Cardiac fibroblast (primary cell): ENCODE measurements around the gene CKLF.

Source experiments
- DNase-seq, 2 donors: peaks; one replicate each; pipeline versions ENCODE4 v3.0.0 to v3.0.0-alpha.2; 2010; ENCODE audit warnings: low read depth in 2 of 2
- H3K4me3 ChIP-seq, 2 donors: replicated peaks in 1 of 2; 1 replicate in 1 of 2; 2 replicates in 1 of 2; pipeline ENCODE4 v1.5.1; 2011; ENCODE audit warnings: low read depth in 2 of 2, low read length in 2 of 2, mild to moderate bottlenecking in 2 of 2, moderate library complexity in 1 of 2
- TF ChIP-seq, protein P1 (sequence below): IDR thresholded peaks from one replicate; pipeline ENCODE4 v1.5.1; 2011; ENCODE audit warnings: low read depth, mild to moderate bottlenecking, low read length, inconsistent platforms

Gene CKLF

DNA sequence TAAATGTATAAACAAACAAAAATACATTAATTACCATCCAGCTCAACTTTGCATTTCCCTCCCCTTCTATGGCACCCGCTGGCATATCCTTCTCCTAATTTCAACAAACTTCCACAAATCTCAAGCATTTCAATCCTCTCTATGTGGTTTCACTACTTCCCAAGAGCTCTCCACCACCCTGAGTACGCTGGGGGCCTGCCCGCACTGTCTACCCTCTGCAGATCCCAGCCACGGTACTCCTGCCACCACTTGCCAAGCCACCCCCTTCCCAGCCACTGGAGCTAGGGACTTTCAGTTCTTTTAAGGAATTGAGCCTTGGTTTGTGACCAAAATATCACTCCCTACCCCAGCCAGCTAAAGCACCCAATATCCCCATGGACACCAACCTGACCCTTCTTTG is 4.3 kb upstream of the CKLF start:
- no peak for DNase-seq
- TF ChIP-seq, protein P1, sequence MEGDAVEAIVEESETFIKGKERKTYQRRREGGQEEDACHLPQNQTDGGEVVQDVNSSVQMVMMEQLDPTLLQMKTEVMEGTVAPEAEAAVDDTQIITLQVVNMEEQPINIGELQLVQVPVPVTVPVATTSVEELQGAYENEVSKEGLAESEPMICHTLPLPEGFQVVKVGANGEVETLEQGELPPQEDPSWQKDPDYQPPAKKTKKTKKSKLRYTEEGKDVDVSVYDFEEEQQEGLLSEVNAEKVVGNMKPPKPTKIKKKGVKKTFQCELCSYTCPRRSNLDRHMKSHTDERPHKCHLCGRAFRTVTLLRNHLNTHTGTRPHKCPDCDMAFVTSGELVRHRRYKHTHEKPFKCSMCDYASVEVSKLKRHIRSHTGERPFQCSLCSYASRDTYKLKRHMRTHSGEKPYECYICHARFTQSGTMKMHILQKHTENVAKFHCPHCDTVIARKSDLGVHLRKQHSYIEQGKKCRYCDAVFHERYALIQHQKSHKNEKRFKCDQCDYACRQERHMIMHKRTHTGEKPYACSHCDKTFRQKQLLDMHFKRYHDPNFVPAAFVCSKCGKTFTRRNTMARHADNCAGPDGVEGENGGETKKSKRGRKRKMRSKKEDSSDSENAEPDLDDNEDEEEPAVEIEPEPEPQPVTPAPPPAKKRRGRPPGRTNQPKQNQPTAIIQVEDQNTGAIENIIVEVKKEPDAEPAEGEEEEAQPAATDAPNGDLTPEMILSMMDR = no peak
- H3K4me3 ChIP-seq = no peak overlapping the region

GRCh38 chr16:66548868-66549267 is 3.5 kb upstream of the CKLF start:
- peak overlapping the region; percentile 63 to 71 for H3K4me3 ChIP-seq
- TF ChIP-seq, protein P1 = no peak
- DNase-seq = no peak

DNA sequence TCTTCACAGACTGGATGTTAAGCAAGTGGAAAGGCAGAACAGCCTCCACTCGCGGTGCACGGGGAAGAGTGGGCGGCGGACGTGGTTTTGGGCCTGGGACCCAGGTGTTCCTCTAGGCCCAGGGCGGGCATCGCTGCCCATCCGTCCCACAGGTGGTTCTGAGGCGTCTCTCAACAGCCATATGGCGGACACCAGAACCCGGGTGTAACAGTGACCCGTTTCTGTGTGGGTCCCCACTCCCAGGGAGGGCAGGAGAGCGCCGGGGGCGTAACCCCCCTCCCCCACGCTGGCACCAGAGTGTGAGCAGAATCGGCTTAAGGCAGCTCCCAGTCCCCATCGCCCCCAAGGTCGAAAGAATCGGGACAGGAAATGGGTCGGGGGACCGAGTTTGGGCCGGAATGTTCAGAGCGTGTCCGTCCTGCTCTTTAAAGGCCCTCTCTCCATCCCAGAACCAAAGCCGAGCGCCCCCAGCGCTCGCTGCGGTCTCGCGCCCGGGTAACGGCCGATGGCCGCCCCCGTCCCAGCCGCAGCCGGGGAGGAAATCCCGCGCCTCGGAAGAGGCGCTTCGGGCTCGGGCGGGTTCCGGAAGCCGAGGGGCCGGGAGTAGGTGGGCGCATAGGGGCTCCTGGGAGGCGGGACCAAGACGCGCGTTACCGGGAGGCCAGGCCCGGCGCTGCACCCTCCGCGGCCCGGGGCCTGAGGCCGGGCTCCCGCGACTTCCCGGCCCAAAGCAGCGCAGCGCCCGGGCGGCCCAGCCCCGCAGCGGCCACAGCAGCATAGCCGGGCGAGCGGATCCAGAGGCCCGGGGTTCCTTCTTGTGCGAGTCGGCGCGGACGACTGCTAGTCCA is 2.9 kb upstream of the CKLF start, which contains the start of gene TK2:
TSS of gene TK2 (minus strand) at position 839 of the 848 bp plus-strand sequence. CDS start at position 778, 61 bp downstream.
- DNase-seq = peak; percentile 73 to 83
- TF ChIP-seq, protein P1 = no peak
- peak within 1 kb of the TSS; percentile 63 to 71 for H3K4me3 ChIP-seq

- H3K4me3 ChIP-seq = no peak overlapping the region
- peak in 1 of 2 donors; percentile 18 for DNase-seq
- TF ChIP-seq, protein P1 = peak; percentile 30
Observed at GRCh38 chr16:66551348-66551759, 1.0 kb upstream of the CKLF start.

DNA sequence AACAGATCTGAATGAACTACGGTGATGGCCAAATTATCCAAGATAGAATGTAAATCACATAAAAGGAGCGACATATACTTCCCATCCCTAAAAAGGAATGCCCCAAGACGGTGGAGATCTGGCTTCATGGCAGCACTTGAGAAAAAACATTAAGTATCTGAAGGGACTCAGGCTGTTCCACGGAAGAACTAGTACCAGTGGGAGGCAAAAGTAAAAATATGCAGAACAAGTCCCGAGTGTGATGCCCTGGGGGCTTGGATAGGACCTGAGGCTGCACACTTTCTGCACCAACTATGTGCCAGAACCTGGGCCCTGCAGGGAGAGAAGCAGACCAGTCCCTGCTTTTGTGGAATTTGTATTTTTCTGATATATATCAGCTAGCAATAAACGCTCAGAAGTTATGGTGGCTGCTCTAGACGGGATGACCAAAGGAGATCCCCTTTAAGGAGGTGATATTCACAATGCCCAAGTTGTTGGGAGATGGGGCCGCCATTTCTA is 539 bp upstream of the CKLF start:
- peak overlapping the region; percentile 79 to 83 for H3K4me3 ChIP-seq
- TF ChIP-seq, protein P1 = no peak
- DNase-seq = no peak

GRCh38 chr16:66553223-66553622 is 847 bp downstream of the CKLF start:
- TF ChIP-seq, protein P1 = no peak
- peak overlapping the region; percentile 79 to 83 for H3K4me3 ChIP-seq
- DNase-seq = peak in 1 of 2 donors; percentile 19
